Measurements from ENCODE around the gene RAD51. TPM values are rescaled to one million over a fixed set of nuclear protein-coding genes. Genes with fewer than 3 reads are reported as not detected.

RAD51 gene
- total and polyA plus RNA-seq, 2 donors (not counting 3 experiments of a cell fraction or from before 2014, with no cell fraction given): 11.1 to 30.9 TPM

GRCh38 chr15:40750885-40751284 is 55.9 kb downstream of the RAD51 start:
- Histone ChIP-seq H3K27ac (ENCODE audit: insufficient read depth, low read depth, low read length) (no peak overlapping the region), H3K9ac (replicated peaks; ENCODE audit: extremely low read depth, insufficient read depth, low read length) (no peak overlapping the region), H3K9me3 (replicated peaks; ENCODE audit: control insufficient read depth, insufficient read depth, low read length) (no peaks in the 10 kb centered on the region), H3K4me2 (ENCODE audit: insufficient read depth, low read length) (no peak overlapping the region), H2AFZ (ENCODE audit: low read depth, low read length) (no peak overlapping the region), H3K4me3 (replicated peaks in 1 of 3; ENCODE audit: insufficient read depth in 1 of 3, low read depth in 1 of 3, low read length in 3 of 3) (no peak overlapping the region), H3K9me1 (replicated peaks; ENCODE audit: control insufficient read depth, extremely low read depth, insufficient read depth, low read length) (no peaks in the 10 kb centered on the region), H3K79me2 (ENCODE audit: control insufficient read depth, insufficient read depth, low read length) (peaks cover 19% of the 10 kb centered on the region), H3K4me1 (ENCODE audit: control insufficient read depth, extremely low read depth, insufficient read depth, low read length) (peaks cover 8% of the 10 kb centered on the region), H3K27me3 (ENCODE audit: control insufficient read depth in 2 of 2, insufficient read depth in 2 of 2, low read length in 2 of 2) (no peaks in the 10 kb centered on the region), H3K36me3 (ENCODE audit: control insufficient read depth in 2 of 2, extremely low read depth in 1 of 2, insufficient read depth in 2 of 2, low read length in 2 of 2) (peaks cover 0 to 6% of the 10 kb centered on the region in 2 experiments), H4K20me1 (replicated peaks; ENCODE audit: control insufficient read depth, extremely low read depth, insufficient read depth, low read length) (no peaks in the 10 kb centered on the region)
- CTCF ChIA-PET: interaction anchor here (1.3 to 2.4 kb wide), 3 partner anchors 12 to 32 kb away, joined by 3 to 6 read pairs (median 4); partner anchors contain the start of gene GCHFR
- TF ChIP-seq, protein P1, sequence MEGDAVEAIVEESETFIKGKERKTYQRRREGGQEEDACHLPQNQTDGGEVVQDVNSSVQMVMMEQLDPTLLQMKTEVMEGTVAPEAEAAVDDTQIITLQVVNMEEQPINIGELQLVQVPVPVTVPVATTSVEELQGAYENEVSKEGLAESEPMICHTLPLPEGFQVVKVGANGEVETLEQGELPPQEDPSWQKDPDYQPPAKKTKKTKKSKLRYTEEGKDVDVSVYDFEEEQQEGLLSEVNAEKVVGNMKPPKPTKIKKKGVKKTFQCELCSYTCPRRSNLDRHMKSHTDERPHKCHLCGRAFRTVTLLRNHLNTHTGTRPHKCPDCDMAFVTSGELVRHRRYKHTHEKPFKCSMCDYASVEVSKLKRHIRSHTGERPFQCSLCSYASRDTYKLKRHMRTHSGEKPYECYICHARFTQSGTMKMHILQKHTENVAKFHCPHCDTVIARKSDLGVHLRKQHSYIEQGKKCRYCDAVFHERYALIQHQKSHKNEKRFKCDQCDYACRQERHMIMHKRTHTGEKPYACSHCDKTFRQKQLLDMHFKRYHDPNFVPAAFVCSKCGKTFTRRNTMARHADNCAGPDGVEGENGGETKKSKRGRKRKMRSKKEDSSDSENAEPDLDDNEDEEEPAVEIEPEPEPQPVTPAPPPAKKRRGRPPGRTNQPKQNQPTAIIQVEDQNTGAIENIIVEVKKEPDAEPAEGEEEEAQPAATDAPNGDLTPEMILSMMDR (IDR thresholded peaks at IDR 0.05; ENCODE audit: extremely low read depth in 1 of 2, insufficient read depth in 1 of 2, low read depth in 1 of 2, low read length in 2 of 2): no peak
- TF ChIP-seq POLR2A (IDR thresholded peaks at IDR 0.05; ENCODE audit: low read depth, low read length): no peak
- TF ChIP-seq, protein P2, sequence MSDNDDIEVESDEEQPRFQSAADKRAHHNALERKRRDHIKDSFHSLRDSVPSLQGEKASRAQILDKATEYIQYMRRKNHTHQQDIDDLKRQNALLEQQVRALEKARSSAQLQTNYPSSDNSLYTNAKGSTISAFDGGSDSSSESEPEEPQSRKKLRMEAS (IDR thresholded peaks at IDR 0.05; ENCODE audit: insufficient read depth, insufficient read length): no peak
- TF ChIP-seq GATA2 (IDR thresholded peaks at IDR 0.05; ENCODE audit: insufficient read depth, insufficient read length, low read depth, low read length): no peak
- TF ChIP-seq POLR2AphosphoS5 (IDR thresholded peaks at IDR 0.05; ENCODE audit: insufficient read depth, low read depth, low read length): no peak
- no peak for TF ChIP-seq MYC (IDR thresholded peaks at IDR 0.05; ENCODE audit: low read depth, low read length)
- TF ChIP-seq FOS (IDR thresholded peaks at IDR 0.05; ENCODE audit: borderline replicate concordance, insufficient read depth, low read length): no peak
- TF ChIP-seq EZH2 (IDR thresholded peaks at IDR 0.05; ENCODE audit: borderline replicate concordance, low read depth, low read length, severe bottlenecking): no peak
- no peak for TF ChIP-seq JUN (IDR thresholded peaks at IDR 0.05; ENCODE audit: borderline replicate concordance, insufficient read depth, insufficient read length, low read depth)
- intact Hi-C loops (cut with micrococcal nuclease): no loop called here
- no TSS peak for BruUV-seq (replicated peaks)
- DNase-seq (ENCODE audit: low read depth, low spot score): no peak
- FAIRE-seq: no peak
- dilution Hi-C loops (cut with MboI; ENCODE audit: extremely low pct_ligation_motif_present, low sequenced_read_pairs): no loop called here
- POLR2A ChIA-PET: no interaction called here
